ENCODE data around the gene ZNF451. TPM values are rescaled to one million over a fixed set of nuclear protein-coding genes. Genes with fewer than 3 reads are reported as not detected.

ZNF451 gene
- polyA plus RNA-seq, 1 experiment = 12.4 TPM

DNA sequence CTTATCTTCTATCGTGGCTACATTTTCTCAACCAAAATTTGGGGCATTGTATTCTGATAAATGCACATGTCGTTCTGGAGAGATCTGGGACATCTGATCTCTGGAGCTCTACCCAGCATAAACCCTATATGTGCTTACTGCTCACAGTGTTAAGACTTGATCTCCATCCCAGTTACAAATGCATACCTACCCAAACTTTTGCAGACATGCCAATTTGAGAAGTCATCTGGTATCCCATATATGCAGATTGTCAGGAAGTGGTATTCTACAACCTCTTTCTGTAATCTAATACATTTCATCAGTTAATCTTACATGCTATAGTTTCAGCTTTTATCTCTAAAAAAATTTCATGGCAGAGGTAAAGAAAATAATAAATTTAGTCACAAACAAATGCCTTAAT is 93.3 kb downstream of the ZNF451 start:
- H3K36me3 ChIP-seq (ENCODE audit: control insufficient read depth, insufficient read depth, low read length) = peaks cover 13% of the 10 kb centered on the region
- H3K4me3 ChIP-seq (ENCODE audit: low read depth, low read length) = no peak overlapping the region
- no peak for DNase-seq (ENCODE audit: low read depth)
- ChIA-PET POLR2A (interaction anchor here (0.5 kb wide), 1 partner anchor 134 kb away, joined by 3 read pairs; the partner anchor contains the start of gene PRIM2), CTCF (interaction anchor here (1.3 to 2.7 kb wide), 3 partner anchors 8 to 228 kb away, joined by 3 to 8 read pairs (median 4); partner anchors contain the start of genes BEND6 and PRIM2)
- H3K27me3 ChIP-seq (ENCODE audit: control insufficient read depth, insufficient read depth, low read length) = no peaks in the 10 kb centered on the region
- no peak for TF ChIP-seq CTCF (IDR thresholded peaks at IDR 0.05; ENCODE audit: insufficient read depth, low read depth, low read length)

- ChIA-PET POLR2A (no interaction called here), CTCF (interaction anchor here (0.8 to 7.3 kb wide), 8 partner anchors 8 to 287 kb away, joined by 3 to 87 read pairs (median 4); partner anchors contain the start of gene PRIM2)
- Histone ChIP-seq H3K4me3 (ENCODE audit: low read depth, low read length) (no peak overlapping the region), H3K36me3 (ENCODE audit: control insufficient read depth, insufficient read depth, low read length) (peaks cover 3% of the 10 kb centered on the region), H3K27me3 (ENCODE audit: control insufficient read depth, insufficient read depth, low read length) (no peaks in the 10 kb centered on the region)
- TF ChIP-seq CTCF (IDR thresholded peaks at IDR 0.05; ENCODE audit: insufficient read depth, low read depth, low read length) = peak; percentile 54; the same call in 1 of the 2 replicates
- DNase-seq (ENCODE audit: low read depth) = no peak
Observed at GRCh38 chr6:57190140-57190539, 100.2 kb downstream of the ZNF451 start.

GRCh38 chr6:57193177-57193576 is 103.2 kb downstream of the ZNF451 start:
- ChIA-PET POLR2A (no interaction called here), CTCF (no interaction called here)
- Histone ChIP-seq H3K36me3 (ENCODE audit: control insufficient read depth, insufficient read depth, low read length) (peaks cover 5% of the 10 kb centered on the region), H3K4me3 (ENCODE audit: low read depth, low read length) (no peak overlapping the region), H3K27me3 (ENCODE audit: control insufficient read depth, insufficient read depth, low read length) (no peaks in the 10 kb centered on the region)
- DNase-seq (ENCODE audit: low read depth) = no peak
- no peak for TF ChIP-seq CTCF (IDR thresholded peaks at IDR 0.05; ENCODE audit: insufficient read depth, low read depth, low read length)

GRCh38 chr6:57195457-57195856 is 105.5 kb downstream of the ZNF451 start:
- TF ChIP-seq CTCF (IDR thresholded peaks at IDR 0.05; ENCODE audit: insufficient read depth, low read depth, low read length) = no peak
- peaks cover 9% of the 10 kb centered on the region for H3K36me3 ChIP-seq (ENCODE audit: control insufficient read depth, insufficient read depth, low read length)
- DNase-seq (ENCODE audit: low read depth) = no peak
- POLR2A ChIA-PET = no interaction called here
- no peaks in the 10 kb centered on the region for H3K27me3 ChIP-seq (ENCODE audit: control insufficient read depth, insufficient read depth, low read length)
- H3K4me3 ChIP-seq (ENCODE audit: low read depth, low read length) = no peak overlapping the region
- CTCF ChIA-PET = interaction anchor here (1.6 kb wide), 1 partner anchor 122 kb away, joined by 6 read pairs; the partner anchor contains the start of gene PRIM2

- H3K36me3 ChIP-seq (ENCODE audit: control insufficient read depth, insufficient read depth, low read length) = peaks cover 5% of the 10 kb centered on the region
- POLR2A ChIA-PET = no interaction called here
- no peak for TF ChIP-seq CTCF (IDR thresholded peaks at IDR 0.05; ENCODE audit: insufficient read depth, low read depth, low read length)
- H3K4me3 ChIP-seq (ENCODE audit: low read depth, low read length) = no peak overlapping the region
- CTCF ChIA-PET = interaction anchor here (0.7 to 1.3 kb wide), 4 partner anchors 9 to 14 kb away, joined by 3 to 6 read pairs (median 4); no protein-coding TSS in a partner anchor
- no peak for DNase-seq (ENCODE audit: low read depth)
- H3K27me3 ChIP-seq (ENCODE audit: control insufficient read depth, insufficient read depth, low read length) = no peaks in the 10 kb centered on the region
Observed at GRCh38 chr6:57198926-57199636, 109.1 kb downstream of the ZNF451 start.

Measured in BJ (cell line).